ENCODE measurements around the gene GPRC5B.

The GPRC5B gene

GRCh38 chr16:19844945-19845641, 39.6 kb downstream of the GPRC5B start:
- DNase-seq (ENCODE audit: low read depth) = no peak

- no peak for DNase-seq (ENCODE audit: low read depth)
Observed at GRCh38 chr16:19843371-19843770, 41.3 kb downstream of the GPRC5B start.

- DNase-seq (ENCODE audit: low read depth) = no peak
Observed at GRCh38 chr16:19842426-19843157, 42.1 kb downstream of the GPRC5B start.

GRCh38 chr16:19841184-19841583, 43.5 kb downstream of the GPRC5B start:
- no peak for DNase-seq (ENCODE audit: low read depth)

- no peak for DNase-seq (ENCODE audit: low read depth)
Observed at GRCh38 chr16:19840524-19841110, 44.0 kb downstream of the GPRC5B start.

- DNase-seq (ENCODE audit: low read depth) = no peak
Observed at GRCh38 chr16:19837984-19838707, 46.5 kb downstream of the GPRC5B start.

GRCh38 chr16:19837331-19837980, 47.2 kb downstream of the GPRC5B start:
- DNase-seq (ENCODE audit: low read depth) = no peak

GRCh38 chr16:19835968-19836421, 48.7 kb downstream of the GPRC5B start:
- DNase-seq (ENCODE audit: low read depth) = no peak

- DNase-seq (ENCODE audit: low read depth) = no peak
Observed at GRCh38 chr16:19835196-19835595, 49.5 kb downstream of the GPRC5B start.

GRCh38 chr16:19833581-19833980, 51.1 kb downstream of the GPRC5B start:
- DNase-seq (ENCODE audit: low read depth) = no peak

- no peak for DNase-seq (ENCODE audit: low read depth)
Observed at GRCh38 chr16:19833176-19833575, 51.5 kb downstream of the GPRC5B start.

- no peak for DNase-seq (ENCODE audit: low read depth)
Observed at GRCh38 chr16:19831678-19832077, 53.0 kb downstream of the GPRC5B start.

- no peak for DNase-seq (ENCODE audit: low read depth)
Observed at GRCh38 chr16:19830902-19831560, 53.6 kb downstream of the GPRC5B start.

- no peak for DNase-seq (ENCODE audit: low read depth)
Observed at GRCh38 chr16:19829844-19830692, 54.6 kb downstream of the GPRC5B start.

- no peak for DNase-seq (ENCODE audit: low read depth)
Observed at GRCh38 chr16:19824216-19824615, 60.4 kb downstream of the GPRC5B start.

GRCh38 chr16:19823322-19823721, 61.3 kb downstream of the GPRC5B start:
- DNase-seq (ENCODE audit: low read depth) = no peak

GRCh38 chr16:19822533-19822932, 62.1 kb downstream of the GPRC5B start:
- DNase-seq (ENCODE audit: low read depth) = no peak

GRCh38 chr16:19817875-19818274, 66.8 kb downstream of the GPRC5B start:
- no peak for DNase-seq (ENCODE audit: low read depth)

GRCh38 chr16:19817122-19817521, 67.5 kb downstream of the GPRC5B start:
- no peak for DNase-seq (ENCODE audit: low read depth)

GRCh38 chr16:19815418-19815817, 69.2 kb downstream of the GPRC5B start:
- no peak for DNase-seq (ENCODE audit: low read depth)
